ENCODE measurements around the gene TRAM2. TPM values are rescaled to one million over a fixed set of nuclear protein-coding genes. Genes with fewer than 3 reads are reported as not detected.

Gene TRAM2
- total RNA-seq, 1 experiment from 2014 or later: 39.1 TPM

DNA sequence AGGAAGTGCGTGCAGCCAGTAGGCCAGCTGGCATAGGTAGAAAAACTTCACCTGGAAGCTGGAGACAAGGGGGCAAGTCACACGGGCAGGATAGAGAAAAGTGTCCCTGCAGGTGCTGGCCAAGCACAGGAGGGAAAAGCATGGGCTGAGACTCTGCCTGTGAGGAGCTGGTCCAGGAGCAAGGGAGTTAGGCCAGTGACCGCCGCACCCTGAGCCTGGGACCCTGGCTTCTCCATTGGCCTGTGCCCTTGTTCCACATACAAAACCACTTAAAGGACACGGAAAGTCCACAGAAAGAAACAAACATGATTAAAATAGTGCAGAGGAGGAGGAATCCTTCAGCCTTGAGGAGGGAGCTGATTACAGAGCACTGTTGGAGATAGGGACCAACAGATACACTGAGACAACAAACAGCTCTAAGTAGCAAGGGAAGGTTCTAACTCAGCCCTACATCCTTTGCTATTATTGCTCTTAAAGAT is 68.6 kb downstream of the TRAM2 start:
- no peak for DNase-seq (ENCODE audit: low read depth)

DNA sequence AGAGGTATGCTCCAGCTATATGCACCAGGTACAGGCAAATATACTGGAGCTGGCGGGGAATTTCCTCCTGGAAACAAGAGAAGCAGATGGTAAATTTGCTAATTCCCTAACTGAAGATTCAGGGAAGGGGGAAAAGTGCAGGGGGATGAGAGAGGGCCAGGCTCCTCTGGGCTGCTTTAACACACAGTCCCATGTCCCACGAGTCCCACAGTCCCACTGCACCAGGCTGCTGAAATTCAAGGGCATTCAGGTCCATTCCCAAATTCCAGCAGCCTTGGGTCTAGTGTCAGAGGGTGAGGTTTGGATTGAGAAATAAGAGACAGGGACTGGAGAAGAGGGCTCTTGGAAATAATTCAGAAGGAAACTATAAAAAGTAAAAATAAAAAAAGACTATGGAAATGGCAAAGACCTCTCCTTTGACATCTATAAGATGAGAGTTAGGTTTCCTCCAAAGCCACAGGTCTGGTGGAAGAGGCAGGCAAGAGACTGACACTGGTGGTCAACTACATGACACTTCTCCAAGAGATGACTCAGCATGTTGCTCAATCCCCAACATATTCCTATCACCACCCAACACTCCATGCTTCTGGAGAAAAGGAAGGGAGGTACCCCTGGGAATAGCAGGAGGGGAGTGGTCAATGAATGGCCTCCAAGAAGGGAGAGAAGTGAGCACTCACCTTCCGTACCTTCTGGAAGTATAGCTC is 69.2 kb downstream of the TRAM2 start:
- peak; percentile 53 for DNase-seq (ENCODE audit: low read depth)

DNA sequence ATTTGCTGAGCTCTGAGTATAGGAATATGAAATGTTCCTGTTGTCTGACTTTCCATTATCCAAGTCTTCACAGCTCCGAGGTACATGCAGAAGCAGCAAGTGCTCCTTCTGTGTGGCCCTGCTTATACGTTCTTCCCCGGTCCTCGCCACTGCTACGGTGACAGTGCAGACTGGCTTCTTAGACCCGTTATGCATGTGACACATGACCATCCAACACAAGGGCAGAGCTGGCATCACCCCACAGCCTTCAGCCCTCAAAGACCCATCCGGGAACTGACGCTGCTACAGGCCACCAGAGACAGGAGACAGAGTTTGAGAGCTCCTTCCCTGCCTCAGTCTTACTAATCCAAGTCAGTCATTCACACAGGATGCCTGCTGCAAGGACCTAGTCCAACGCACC is 70.4 kb downstream of the TRAM2 start:
- DNase-seq (ENCODE audit: low read depth): no peak

DNA sequence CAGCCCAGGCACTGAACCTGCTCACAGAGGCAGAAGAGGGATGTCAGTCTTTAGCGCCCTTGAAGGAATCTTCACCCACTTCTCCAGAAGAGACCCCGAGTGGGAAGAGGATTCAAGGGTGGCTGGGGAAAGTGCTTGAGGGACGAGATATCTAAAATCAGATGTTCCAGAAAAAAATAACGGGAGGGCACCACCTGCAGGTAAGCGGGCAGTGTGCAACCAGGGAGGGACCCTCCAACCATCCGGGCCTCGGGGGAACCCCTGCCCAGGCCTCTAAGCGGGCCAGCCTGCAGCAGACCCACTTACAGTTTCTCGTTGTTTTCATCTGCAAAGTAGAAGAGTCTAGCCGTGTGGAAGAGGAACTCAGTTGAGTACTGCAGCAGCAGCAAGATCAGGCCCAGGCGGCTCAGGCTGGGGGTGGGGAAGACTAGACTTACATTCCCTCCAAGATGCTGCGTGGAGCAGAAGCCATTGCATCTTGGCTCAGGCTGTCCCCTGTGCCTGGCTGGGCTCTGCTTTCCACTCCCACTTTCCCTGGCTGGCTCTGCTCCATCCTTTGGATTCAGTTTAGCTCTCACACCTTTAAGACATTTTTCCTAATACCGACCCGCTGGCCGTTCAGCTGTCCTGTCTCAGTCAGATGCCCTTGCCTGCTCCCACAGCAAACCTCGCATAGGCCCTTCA is 71.0 kb downstream of the TRAM2 start:
- no peak for DNase-seq (ENCODE audit: low read depth)

DNA sequence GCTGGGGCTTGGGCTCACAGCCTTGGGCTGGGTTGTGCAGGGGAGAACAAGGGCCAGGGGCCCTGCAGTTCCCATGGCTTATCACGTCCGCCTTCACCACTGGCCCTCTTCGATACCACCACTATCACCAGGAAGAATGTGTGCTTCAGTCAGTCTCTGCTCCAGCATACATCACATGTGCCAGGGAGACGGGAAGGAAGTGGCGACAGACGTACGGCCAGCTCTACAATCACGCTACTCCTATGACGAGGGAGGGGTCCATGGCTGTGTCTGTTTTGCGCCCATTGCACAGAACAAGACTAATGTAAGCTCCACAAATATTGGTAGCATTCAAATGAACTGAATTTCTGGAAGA is 72.1 kb downstream of the TRAM2 start:
- DNase-seq (ENCODE audit: low read depth): no peak

DNA sequence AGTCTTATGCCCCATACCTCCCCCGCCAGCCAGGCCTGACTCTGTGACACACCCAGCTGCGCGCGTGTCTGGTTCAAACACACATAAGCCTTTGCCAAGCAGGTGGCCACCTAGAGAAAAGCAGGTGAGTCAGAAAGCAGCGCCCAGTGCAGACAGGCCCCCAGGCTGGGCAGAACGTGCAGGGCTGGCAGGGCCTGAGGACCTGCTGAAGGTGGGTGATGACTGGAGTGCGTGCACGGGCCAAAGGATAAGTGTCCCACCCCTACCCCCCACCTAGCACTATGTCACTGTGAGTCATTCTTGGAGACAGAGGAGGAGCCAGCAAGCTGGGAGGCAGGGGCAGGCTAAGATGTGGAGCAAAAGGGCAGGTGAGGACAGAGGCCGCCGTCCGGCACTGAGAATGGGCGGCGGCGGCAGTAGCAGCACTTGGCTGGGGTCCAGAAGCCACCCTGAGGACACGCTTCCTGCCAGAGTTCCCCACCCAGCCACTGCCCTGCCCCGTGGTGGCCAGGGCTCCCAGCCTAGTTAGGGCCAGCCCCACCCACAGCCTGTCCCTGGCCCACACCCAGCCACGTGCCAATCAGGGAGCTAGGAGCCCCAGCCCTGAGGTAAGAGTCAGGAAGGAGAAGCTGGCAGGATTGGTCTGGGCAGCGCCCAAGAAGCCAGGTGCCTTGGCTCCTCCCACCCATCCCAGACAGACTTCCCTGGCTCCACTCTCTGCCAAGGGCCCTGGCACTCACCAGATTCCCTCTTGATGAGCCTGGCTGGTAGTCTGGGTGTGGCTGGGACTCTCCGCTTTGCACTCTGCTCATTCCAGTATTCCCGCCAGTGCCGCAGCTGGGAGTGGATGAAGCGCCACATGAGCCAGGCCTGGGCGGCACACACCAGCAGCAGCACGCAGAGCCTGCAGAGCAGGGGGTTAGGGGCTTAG is 72.7 kb downstream of the TRAM2 start:
- peak; percentile 99 for DNase-seq (ENCODE audit: low read depth)

DNA sequence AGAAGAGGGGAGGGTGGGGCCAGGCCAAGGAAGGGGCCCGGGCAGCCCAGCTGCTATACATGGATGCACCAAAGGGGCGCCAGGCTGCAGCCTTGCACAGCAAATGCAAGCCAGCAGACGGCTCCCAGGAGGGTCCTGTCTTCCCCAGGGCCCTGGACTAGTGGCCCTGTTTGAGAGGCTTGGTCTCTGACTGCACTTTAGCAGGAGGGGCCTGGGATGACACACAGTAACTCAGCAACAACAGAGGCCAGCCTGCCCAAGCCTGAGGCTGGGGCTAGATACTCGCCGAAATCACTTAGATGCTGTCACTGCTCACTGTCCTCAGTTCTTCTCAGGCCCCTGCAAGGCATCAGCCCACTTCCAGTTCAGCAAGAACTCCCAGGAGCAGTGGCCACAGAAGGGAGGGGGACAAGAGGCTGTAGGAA is 73.5 kb downstream of the TRAM2 start:
- DNase-seq (ENCODE audit: low read depth): peak; percentile 87

DNA sequence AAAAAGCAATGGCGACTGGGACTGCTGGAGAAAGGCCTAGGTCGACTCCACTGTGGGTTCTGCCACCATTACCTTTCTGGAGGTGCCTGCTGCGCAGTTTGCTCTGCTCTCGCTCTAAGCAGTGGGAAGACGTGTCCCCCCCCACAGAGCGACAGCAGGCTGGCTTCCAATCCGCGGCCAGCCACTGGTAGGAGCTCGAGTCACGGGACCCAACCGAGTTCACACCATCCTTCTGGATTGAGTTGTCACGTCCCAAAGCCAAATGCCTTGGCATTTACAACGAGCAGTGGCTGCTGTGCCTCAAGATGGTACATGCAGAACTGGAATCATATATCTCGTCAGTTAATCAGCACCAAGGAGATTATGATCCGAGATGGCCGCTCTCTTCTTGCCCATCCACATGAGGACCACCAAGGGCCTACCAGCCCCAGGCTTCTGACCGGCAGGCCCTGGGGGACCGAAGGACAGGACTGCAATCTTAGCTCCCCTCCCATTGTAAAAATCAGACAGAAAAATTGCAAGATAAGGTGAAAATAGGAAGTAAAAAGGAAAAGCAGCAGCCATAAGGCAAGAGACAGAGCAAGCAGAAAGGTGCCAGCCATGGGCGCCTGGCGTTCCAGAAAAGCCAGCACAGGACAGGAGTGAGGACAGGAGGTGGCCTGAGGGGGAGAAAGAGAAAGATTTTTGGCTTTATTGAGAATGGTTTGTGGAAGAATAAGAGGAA is 74.4 kb downstream of the TRAM2 start:
- DNase-seq (ENCODE audit: low read depth): no peak

DNA sequence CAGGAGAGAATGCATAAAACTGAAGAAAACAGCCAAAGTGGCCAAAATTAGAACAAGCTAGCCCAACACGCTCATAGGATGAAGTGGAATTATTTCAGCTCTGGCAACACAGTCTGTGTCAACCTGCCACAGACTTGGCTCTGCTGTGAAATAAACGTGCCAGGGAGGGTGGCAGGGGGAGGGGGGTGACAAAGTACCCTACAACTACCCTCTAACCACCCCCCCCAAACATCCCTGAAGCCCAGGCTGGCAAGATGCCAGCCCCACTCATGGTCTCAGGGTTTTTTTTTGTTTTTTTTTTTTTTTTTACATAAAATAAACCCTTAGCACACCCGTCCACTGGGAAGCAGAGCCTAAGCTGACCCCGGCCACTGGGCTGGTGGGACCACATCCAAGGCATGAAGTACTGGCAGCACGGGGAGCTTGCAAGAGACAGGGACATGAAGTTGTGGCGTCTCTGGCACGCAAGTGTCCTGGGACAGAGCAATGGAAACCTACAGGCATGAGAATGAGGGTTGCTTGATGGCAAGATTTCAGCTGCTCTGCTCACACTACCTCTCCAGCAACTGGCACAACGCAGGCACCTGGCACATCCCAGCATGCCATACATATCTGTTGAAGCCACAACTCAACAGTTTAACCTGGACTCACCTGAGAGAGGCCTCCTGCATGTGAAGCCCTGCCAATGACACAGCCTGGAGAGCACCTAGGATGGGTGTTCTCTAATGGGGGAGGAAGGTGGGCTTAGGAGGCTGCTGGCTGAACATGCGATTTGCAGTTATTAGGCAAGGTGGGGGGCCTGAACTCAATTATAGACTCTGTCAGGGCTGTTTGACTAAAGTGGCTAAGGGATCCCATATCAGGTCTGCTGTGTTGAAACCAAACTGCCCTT is 76.4 kb downstream of the TRAM2 start:
- no peak for DNase-seq (ENCODE audit: low read depth)

DNA sequence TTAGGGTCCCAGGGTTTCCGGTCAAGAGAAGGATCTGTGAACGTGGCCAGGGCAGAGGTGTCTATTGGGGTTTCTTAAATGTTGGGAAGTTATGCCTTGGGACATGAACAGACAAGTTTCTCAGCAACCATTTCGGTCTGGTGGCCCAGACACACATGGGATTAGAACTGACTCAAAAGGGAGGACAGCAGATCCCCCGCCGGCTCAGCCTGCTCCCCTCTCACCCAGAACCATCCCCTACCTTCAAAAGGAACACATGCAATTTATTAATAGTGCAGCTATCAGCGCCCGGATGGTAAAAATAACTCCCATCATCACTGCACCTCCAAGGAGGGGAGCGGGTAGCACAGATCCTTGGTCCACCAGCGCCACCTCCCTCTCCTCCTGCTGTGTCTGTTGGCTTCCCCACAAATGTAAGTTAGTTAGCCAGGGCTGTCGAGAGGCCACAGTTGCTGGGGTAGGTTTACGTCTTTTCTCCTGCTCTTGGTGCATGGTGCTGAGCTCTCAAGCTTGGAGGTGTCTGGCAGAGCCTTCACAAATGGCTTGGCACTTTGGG is 77.1 kb downstream of the TRAM2 start:
- no peak for DNase-seq (ENCODE audit: low read depth)

DNA sequence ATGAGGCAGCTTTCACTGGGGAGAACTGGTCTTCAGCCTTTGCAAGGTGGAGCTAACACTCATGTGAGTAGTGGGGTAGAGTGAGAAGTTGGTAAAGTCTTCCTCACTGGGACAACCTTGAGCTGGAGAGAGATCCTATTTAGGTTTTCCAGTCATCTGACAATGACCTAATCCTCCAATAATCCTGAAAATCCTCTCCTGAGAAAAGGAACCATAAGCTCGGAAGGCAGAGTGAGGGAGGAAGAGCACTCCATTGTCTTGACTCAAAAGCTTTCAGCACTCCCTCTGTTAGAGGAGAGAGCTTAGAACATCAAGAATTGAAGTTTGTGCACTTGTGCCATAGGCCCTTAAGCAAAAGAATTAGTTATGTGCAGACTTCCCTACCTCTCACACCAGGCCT is 77.8 kb downstream of the TRAM2 start:
- no peak for DNase-seq (ENCODE audit: low read depth)

DNA sequence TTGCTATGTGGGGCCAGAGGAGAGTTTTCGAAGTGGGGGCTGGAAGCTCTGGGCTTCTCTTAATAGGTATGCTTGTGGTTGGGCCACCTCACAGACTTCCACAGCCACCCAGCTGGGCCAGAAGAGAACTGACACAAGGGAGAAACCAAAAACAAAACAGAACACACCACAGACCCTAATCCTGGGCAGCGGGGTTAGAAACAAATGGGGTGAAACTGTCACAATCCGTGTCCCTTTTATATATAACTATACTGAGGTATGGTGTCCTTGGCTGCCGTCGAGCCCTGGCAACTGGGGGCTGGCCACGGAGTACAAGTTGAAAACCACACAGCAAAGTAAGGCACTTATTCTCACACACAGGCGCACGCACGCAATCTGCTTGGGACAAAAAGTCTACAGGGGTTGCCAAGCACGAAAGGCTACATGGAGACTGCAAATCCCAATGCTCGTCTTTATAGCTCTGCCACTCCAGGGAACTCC is 78.3 kb downstream of the TRAM2 start:
- no peak for DNase-seq (ENCODE audit: low read depth)

DNA sequence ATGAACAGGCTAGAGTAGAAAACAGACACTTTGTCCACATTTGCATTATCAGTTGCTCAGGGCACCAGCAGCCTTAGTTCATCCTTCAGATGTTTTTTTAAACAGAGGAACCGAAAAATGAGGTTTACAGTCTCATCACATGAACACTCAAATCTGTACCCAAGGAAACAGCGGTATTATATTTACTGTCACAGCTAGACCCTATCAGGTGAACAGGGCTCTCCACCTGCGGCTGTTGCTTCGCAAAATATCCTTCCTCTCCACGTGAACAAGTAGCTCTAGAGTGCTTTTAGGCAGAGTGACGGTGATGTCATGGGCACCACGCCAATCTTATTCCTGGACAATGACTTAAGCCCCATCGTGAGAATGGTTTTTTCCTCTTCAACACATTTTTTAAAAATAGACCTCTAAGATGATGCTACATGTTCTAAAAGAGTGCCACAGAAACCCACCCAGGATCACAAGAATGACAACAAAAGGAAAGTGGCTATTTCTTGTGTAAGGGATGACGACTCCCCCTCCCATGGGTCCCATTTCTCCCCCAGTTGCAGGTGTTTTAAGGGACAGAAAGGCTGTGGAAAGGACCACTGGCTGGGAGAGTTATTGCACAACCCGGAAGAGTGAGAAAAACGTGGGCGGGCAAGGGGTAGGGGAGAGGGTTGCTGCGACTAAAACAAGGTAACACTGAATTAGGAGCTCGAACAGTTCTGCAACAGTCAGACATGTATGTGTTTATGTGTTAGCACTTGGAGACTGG is 79.0 kb downstream of the TRAM2 start:
- no peak for DNase-seq (ENCODE audit: low read depth)

DNA sequence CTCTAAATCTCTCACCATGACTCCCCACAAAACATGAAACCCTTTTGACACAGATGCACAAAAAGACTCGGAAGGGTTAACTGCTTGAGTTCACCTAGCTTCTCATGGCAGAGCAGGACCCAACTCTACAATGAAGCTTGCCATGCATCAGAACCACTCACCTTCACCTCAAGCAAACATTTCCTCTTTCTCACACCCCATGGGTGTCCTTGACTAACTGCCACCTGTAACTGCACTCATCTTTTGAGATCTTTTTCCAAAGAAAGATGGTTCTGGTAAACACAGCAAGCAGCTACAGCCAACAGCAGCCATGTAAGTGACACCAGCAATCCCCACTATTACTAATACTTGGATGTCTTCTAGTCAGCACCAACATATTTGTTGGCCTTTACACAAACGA is 80.2 kb downstream of the TRAM2 start:
- DNase-seq (ENCODE audit: low read depth): no peak

DNA sequence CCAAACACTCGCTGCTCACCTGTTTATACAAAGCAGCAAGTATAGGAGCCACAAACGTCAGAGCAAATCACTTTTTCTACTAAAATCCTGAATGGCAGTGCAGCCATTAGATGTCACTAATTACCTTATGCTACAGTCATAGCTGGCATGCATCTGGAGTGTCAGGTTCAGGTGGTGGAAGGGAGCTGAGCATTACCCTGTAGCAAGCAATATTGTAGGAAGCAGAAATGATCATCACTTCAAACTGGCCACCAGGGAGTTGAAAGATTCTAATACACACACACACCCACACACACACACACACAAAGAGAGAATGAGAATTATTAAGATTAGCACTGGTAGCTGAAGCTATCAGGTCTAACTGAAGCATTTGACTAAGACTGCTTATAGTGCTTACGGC is 80.9 kb downstream of the TRAM2 start:
- no peak for DNase-seq (ENCODE audit: low read depth)

DNA sequence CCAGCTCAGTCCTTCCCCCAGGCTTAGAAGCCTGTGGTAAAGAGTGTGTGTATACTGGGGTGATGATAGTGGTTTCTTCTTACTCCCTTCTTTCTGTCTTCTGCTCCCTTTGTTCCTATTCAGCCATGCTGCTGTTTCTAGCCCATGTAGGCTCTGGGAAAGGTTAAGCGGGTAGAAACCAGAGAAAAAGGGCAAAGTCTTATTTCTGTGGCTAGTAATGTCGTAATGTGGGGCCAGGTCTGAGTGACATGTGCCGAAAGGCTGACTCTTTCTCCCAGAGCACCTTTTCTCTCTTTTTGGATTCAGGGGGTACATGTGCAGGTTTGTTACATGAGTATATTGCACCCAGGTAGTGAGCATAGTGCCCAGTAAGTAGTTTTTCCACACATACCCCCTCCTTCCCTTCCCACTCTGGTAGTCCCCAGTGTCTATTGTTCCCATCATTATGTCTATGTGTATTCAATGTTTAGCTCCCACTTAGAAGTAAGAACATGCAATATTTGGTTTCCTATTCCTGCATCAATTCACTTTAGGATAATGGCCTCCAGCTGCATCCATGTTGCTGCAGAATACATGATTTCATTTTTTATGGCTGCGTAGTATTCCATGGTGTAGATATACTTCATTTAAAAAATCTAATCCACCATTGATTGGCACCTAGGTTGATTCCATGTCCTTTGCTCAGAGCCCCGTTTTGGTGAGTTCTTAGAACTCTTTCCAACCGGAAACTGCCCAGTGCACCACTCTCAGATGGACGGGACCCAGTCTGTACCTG is 82.4 kb downstream of the TRAM2 start:
- DNase-seq (ENCODE audit: low read depth): no peak

DNA sequence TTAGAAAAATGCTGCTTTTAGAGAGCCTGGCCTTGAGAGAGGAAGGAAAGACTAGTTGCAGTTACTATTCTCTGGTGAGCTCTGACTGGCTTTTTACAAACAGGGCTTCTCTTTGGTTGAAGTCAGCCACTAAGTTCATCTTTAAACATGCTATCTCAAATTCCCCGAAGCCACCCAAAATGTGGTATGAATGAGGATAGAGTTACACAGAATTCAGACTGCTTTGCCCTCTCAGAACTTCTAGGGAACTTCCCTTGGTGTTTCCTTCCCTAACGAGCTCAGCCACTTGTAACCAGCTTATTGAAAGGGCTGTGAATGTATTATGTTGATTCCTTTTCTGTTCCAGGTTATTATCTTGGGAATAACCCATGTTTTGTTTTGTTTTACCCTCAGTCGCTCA is 83.2 kb downstream of the TRAM2 start:
- DNase-seq (ENCODE audit: low read depth): no peak

DNA sequence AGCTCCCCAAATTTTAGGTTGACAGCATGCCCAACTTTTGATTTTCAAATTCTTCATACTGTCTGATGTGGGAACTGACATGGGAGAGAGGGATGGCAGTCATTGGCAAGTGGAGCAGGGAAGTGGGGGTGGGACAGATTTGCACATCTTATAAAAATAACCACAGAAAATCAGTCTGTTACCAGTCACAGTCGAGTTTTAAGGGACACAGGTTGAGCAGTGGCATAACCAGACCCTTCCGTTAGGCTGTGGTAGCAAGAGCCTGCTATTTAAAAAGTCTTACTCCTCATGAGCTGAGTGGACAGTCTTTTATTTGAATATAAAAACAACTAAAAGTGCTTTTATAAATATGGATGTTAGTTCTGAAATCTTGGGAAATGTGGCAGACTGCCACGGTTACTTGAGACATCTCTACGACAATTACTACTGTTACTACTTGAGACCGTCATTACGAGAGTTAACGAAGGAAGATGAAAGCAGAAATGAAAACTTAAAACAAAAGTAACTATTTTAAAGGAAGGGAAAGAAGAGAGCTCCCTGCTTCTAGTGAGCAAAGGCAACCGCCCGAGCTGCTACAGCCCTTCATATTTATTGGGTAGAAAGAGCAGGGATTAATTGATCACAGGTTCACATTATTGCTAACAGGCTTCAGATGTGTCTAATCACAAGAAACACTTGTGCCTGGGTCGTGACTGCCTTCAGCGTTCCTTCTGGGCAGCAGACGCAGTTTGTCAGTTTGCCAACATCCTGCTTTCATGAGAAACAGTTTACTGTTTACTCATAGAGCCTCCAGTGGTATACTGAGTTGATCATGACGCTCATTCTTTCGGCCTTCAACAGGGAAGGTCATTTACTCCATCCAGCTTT is 85.4 kb downstream of the TRAM2 start:
- no peak for DNase-seq (ENCODE audit: low read depth)
